IPS-NIHi7 (cell line): ENCODE measurements around the gene SLC13A1.

Experiments used
- DNase-seq: peaks from one replicate; pipeline ENCODE4 v3.0.0; 2012; ENCODE audit warnings: mixed read lengths; ENCODE audit errors: extremely low spot score

Gene SLC13A1

GRCh38 chr7:123193235-123193634 is 6.5 kb downstream of the SLC13A1 start:
- no peak for DNase-seq

GRCh38 chr7:123191132-123191531 is 8.6 kb downstream of the SLC13A1 start:
- no peak for DNase-seq

DNA sequence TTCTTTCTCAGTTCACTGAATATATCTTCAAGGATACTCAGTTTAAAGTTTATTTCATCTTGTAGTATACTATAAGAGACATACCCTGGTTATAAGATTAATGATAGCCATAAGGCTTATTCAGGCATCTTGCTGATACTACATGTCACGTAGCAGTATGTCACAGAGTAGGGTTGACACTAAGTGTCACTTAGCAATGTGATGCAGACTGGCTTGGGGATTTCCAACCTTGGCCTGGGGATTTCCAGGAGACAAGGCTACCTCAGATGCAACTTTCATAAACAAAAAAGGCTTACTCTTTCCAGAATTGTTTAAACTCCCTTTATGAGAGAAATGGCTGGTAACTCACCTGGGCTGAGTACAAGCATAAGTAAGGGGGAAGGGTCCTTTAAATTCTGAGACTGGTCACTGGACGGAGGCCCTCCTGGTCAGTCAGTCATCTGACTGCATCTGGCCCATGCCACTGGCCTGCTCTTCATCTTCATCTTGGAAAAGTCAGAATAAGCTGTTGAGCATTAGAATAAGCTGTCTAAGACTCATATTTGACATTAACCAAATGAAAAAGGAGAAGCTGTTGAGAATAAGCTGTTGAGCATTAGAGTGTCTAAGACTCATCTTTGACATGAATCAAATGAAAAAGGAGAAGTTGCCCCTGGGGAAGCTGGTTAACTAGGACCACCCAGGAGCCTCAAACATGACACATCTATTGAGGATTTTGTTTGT is 9.5 kb downstream of the SLC13A1 start:
- DNase-seq = no peak

DNA sequence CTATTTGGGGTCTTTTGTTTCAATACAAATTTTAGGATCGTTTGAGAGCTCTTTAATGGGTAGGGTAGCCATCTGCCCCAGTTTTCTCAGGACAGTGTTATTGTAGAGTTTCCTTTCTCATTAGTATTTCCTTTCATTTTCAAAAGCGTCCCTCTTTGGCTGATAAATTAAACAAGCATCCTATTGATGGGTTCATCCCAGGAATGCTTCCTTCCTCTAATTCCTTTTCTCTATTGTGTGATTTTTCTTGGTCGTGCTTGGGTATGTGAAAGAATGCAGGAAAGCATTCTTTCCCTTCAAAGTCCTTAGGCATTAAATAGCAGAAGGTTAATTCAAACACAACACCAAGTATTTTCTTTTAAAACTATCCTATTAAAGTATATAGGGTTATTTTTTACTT is 14.0 kb downstream of the SLC13A1 start:
- no peak for DNase-seq

GRCh38 chr7:123184271-123184670 is 15.5 kb downstream of the SLC13A1 start:
- no peak for DNase-seq

GRCh38 chr7:123183431-123183830 is 16.3 kb downstream of the SLC13A1 start:
- DNase-seq = no peak

DNA sequence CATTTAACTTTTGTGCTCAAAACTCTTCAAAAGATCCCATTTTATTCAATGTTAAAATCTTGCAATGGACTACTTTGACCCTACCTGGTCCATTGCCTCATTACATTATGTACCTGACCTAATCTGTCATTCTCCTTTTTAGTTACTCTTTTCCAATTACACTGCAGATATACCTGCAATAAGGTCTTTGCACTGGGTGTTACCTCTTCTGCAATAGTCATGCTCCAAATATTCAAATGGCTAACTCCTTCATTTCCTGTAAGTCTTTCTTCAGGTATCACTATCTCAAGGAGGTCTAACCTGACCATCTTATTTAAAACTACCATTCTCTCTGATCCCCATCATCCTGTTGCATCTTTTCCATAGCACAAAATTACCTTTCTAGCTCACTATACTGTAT is 22.3 kb downstream of the SLC13A1 start:
- no peak for DNase-seq

- DNase-seq = no peak
Measured at GRCh38 chr7:123170333-123171246, 29.2 kb downstream of the SLC13A1 start.

DNA sequence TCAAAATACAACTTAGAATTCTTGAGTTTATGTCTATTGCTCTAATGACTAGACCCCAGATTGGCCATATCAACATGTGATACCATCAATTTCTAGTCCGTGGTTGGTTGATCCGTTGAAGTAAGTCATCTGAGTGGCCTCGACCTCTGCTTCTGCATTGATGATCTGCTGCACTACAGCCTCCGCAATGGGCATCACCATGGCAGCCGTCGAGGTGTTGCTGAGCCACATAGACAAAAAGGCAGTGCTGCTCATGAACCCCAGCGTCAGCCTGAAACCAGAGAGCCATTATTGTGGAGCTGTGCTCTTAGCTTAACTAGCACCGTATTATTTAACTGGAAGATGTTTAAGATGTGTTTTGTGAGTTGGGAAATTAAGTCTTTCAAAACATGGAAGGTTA is 30.7 kb downstream of the SLC13A1 start:
- no peak for DNase-seq

- no peak for DNase-seq
Measured at GRCh38 chr7:123157606-123158005, 42.2 kb downstream of the SLC13A1 start.

GRCh38 chr7:123155571-123155970 is 44.2 kb downstream of the SLC13A1 start:
- DNase-seq = no peak

GRCh38 chr7:123154231-123154860 is 45.4 kb downstream of the SLC13A1 start:
- DNase-seq = peak; percentile 61

DNA sequence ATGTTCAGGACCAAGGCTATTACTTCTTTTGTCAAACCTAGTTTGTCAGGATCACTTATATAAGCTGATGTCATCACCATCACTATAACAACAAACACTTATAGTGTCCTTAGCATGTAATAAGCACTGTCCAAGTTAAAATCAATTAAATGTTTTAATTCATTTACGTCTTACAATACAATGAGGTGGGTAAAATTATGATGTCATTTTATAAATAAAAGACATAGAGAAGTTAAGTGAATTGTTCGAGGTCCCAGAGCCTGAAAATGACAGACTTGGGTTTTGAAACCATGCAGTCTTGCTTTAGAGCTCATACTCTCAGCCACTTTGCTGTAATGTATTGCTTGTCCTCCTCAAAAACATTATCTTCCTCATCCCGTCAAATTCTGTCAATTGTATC is 48.3 kb downstream of the SLC13A1 start:
- DNase-seq = no peak

GRCh38 chr7:123148813-123149212 is 51.0 kb downstream of the SLC13A1 start:
- DNase-seq = no peak

DNA sequence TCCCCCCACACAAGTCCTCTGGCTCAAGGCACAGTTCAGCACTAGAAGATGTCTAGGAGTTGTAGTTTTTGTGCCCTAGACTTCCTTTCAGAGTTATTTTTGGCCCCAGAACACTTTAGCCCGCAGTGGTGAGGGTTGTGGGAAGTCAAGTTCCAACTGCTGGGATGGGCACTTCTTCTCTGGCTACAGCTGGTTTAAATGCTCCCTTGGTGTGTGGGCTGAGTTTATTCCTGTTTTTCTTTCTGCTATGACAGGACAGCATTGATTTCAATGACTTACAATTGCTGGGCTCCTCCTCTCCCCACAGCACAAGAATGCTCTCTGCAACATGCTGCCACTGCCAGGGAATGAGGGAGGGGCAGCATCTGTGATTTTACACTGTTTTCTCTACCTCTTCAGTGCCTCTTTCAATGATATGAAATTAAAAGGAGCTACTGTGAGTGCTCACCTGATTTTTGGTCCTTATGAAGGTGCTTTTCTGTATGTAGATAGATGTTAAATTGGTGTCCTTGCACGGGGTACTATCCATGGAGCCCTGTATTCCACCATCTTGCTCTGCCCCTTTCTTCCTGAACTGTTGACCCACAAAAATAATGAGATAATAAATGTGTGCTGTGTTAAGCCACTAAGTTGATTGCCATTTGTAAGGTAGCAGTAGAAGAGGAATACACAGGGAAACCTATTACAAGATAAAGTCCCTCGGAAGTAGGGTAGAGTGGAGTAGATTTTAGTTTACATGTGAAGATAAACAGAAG is 56.3 kb downstream of the SLC13A1 start:
- no peak for DNase-seq

DNA sequence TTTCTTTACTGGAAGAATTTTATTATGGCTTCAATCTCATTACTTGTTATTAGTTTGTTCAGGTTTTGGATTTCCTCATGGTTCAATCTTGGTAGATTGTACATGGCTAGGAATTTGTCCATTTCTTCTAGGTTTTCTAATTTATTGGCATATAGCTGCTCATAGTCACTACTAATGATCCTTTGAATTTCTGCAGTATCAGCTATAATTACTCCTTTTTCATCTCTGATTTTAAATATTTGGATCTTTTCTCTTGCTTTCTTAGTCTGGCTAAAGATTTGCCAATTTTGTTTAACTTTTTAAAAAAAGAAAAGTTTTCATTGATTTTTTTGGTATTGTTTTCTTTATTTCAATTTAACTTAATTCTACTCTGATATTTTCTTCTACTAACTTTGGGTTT is 59.2 kb downstream of the SLC13A1 start:
- DNase-seq = no peak

GRCh38 chr7:123135960-123136359 is 63.8 kb downstream of the SLC13A1 start:
- no peak for DNase-seq

- DNase-seq = no peak
Measured at GRCh38 chr7:123133924-123134323, 65.8 kb downstream of the SLC13A1 start.

GRCh38 chr7:123131961-123132360 is 67.8 kb downstream of the SLC13A1 start:
- no peak for DNase-seq

DNA sequence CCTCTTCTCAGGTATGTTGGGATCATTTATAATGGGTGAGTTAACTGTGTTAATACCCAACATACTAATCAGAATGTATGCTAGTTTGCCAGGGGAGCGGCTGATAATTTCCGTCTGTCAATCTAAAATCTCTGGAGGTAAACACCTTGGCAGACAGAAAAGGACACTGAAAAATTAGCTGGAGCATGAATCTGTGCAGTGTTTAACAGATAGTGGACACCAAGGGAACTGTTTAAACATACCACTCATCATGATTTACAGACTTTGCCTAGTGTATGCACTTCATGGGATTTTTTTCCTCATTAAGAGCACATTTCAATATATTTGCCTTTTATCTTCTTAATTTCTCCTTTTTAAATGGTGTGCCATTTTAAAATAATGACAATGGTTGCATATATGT is 68.2 kb downstream of the SLC13A1 start:
- no peak for DNase-seq

- no peak for DNase-seq
Measured at GRCh38 chr7:123131140-123131539, 68.6 kb downstream of the SLC13A1 start.

DNA sequence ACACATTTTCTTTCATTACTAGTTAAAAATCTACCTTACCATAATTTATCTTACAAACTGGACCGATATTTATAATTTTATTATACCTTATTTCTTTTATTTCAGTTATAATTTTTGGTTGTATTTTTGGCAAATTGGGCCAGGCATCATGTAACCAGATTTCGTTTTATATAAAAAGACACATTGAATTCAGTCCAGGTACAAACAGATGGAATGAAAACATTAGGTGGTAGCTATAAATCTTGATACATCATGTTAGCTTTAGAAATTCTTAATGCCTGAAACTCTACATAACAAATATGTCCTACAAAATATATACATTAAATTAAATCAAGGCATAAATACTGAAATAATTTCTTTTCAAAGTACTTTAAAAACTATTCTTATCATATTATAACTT is 73.1 kb downstream of the SLC13A1 start:
- DNase-seq = no peak
